RPMI7951 (cell line): Measurements from ENCODE around the gene KRT23. TPM values are rescaled to one million over a fixed set of nuclear protein-coding genes. Genes with fewer than 3 reads are reported as not detected.
"Not testable (repeated sequence)": the region's sequence is repeated elsewhere in the genome, so short reads cannot be mapped to it uniquely, and the experiment has no call there.

ENCODE experiments used
- DNase-seq: peaks from one replicate; pipeline ENCODE4 v3.0.0-alpha.2; 2012; ENCODE audit warnings: low read depth
- total RNA-seq: library from RNA; depleted of rRNA; stranded (reverse); fragments of >200 nt; shearing (Covaris generic); gene quantifications from 2 replicates; pipeline ENCODE4 v1.2.3, GENCODE V29; 2014

Gene KRT23
- total RNA-seq, 1 experiment from 2014 or later = not detected

GRCh38 chr17:40950176-40950575, 12.7 kb upstream of the KRT23 start:
- DNase-seq = no peak

DNA sequence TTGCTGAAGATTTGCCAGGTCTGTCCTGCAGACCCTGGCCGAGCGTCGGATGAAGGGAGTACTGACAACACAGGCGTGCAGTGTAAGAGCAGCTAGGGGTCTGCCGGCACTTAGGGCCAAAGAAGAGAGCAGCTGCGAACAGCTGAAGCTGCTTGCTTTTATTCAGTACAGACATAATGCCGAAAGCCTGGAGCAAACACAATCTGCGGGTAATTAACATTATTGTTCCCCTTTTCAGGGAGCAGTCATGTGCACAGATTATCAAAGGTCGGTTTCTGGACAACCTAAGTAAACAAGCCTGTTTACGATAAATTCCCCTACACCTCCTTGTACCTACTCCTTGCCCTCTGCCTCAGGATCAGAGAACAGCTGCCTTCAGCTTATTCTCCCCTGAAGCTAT, 12.0 kb upstream of the KRT23 start:
- DNase-seq = no peak

GRCh38 chr17:40947929-40948328, 10.5 kb upstream of the KRT23 start:
- no peak for DNase-seq

DNA sequence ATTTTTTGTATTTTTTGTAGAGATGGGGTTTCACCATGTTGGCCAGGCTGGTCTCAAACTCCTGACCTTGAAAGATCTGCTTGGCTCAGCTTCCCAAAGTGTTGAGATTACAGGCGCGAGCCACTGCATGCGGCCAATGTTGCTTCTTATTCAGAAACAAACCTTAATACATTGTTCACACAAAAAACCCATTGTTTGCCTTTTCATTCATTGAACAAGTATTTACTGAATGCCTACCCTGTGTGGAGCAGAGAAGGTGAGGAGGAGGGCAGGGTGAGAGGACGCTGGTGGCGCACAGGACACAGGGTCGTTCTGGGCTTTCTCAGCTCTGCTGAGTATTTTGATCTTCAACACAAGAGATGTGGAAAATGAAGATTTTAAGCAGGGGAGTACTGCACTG, 8.0 kb upstream of the KRT23 start:
- DNase-seq = no peak

GRCh38 chr17:40944531-40944930, 7.1 kb upstream of the KRT23 start:
- no peak for DNase-seq

DNA sequence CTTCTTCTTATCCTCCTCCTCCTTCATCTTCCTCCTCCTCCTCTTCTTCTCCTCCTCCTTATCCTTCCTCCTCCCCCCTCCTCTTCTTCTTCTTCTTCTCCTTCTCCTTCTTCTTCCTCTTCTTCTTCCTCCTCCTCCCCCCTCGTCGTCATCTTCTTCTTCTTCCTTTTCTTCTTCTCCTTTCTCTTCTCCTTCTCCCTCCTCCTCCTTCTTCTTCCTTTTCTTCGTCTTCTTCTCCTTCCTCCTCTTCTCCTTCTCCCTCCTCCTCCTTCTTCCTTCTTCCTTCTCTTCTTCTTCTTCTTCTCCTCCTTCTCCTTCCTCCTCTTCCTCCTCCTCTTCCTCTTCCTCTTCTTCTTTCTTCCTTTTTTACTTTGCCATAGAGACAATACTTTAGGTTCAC, 5.1 kb upstream of the KRT23 start:
- DNase-seq = no peak

- DNase-seq = no peak
Measured at GRCh38 chr17:40940266-40940665, 2.8 kb upstream of the KRT23 start.

GRCh38 chr17:40938981-40939380, 1.5 kb upstream of the KRT23 start:
- DNase-seq = no peak

DNA sequence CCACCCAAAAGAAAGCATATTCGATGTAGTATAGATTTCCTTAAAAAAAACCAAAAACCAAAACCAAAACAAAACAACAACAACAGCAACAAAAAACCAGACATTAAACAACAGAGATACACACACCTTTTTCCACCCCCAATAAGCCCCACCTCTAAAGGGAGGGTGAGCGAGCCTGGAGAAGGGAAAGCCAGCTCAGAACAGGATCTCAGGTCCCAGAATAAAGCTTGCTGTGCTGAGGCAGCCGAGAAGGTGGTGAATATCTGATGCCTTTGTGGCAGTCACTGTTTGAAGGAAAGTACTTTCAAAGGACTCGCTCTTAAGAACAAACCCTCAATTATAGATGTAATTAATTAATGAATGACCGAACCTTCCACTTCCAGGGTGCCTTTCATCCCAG, 470 bp downstream of the KRT23 start:
- no peak for DNase-seq

DNA sequence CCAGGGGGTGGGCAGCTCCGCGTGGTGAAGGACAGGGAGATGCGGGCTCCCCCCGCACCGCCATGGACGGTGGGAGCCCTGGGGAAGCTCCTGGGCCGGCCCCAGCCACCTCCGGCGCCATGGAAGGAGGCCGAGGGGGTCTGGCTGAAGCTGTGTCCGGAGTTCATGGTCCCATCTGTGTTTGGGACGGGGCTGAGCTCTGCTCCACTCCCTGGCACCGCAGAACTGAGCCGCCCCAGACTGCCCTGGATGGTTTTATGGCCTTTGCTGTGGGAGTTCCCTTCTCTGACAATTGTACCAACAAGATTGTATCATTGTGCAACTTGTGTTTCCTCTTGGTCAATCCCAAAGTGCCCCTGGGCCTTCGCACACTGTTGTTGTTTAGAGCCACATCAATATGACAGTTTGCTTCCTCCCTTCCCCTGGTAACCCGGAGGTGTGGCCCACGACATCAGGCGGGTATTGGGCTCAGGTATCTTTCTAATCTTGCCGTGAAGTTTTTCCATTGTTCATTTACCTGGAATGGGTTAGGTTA, 942 bp downstream of the KRT23 start:
- no peak for DNase-seq

GRCh38 chr17:40935624-40936023, 1.8 kb downstream of the KRT23 start:
- DNase-seq = no peak

DNA sequence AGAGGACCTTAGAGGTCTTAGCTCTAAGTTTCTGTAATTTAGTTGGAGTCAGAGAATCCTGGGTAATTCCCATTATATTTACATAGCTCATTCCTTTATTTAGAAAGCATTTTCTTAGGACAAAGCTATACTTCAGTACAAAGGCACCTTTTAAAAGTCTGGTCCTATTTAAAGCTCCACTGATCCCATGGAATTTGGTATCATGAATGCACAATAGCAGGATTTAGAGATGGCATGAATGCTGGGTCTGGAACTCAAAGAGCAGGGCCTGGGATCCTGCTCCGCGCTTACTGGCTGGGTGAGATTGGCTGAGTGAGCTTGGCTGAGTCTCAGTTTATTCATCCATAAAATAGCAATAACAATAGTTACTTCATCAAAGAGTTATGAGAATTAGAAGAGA, 4.8 kb downstream of the KRT23 start:
- DNase-seq = peak; percentile 19

DNA sequence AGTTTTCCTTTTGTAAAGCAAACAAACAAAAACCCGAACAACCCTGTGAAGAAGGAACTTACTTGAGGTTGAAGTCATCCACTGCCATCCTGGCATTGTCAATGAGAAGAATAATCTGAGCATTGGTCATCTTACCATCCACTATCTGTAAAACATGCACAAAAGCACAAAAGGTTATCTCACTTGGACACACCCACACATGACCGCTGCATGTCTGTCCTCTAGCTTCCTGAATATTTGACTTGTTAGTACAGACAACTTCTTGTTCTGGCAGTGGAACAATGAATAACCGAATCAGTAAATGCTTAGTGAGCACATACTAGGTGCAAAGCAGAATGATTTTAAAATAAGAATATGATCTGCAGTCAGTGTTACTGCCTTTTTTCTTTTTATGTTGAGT, 6.1 kb downstream of the KRT23 start:
- DNase-seq = no peak

DNA sequence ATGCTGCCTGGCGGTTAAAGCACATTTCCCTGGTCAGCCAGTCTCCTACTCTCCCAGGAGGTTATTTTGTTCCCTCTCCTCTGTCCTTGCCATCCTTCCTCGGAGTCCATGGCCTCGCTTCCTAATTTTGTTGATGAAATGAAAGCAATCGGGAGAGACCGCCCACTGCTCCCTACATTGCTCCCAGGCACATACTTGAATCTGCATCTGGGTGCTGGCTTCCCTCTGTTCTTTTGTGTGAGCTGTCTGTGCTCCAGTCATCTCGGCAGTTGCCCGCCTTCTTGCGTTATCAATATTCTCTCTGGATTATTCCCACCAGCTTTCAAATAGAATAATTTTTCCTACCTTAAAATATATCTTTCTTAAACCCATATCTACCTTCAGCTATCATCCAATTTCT, 11.1 kb downstream of the KRT23 start:
- DNase-seq = peak; percentile 52

- DNase-seq = peak; percentile 86
Measured at GRCh38 chr17:40922239-40922638, 15.2 kb downstream of the KRT23 start.

DNA sequence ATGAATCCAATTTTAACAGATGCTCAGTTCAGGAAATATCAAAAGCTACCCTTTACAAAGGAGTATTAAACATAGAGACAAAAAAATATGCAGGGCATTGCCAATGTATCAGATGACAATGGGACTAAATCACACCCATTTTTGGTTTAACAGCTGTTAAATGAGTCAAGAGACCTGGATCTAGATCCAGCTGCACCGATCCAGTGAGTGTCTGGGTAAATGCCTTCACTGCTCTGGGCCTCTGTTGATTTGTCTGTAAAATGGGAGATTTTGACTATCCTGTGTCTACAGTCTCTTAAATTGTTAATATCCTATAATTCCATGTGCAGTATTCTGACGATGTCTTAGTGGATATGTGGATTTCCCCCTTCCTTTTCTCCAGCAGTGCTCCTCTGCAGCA, 16.4 kb downstream of the KRT23 start:
- DNase-seq = peak; percentile 31

GRCh38 chr17:40917116-40917515, 20.3 kb downstream of the KRT23 start:
- DNase-seq = not testable (repeated sequence)

DNA sequence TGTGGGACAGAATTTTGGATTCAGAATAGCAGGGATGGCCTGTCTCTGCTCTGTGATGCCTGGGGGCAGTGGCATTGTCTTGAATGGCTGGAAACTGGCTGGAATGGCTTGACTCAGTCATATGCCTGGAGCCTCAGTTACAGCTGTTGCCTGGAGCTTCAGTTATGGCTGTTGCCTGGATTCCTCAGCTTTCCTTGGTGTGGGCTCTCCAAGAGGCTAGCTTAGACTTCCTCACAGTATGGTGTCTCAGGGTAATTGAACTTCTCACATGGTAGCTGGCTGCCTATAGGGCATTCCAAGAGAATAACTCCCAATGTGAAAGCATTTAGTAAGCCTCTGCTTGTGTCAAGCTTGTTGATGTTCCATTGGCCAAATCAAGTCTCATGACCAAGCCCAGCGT, 21.1 kb downstream of the KRT23 start:
- peak; percentile 36 for DNase-seq

- DNase-seq = no peak
Measured at GRCh38 chr17:40915721-40916256, 21.7 kb downstream of the KRT23 start.

- peak; percentile 84 for DNase-seq
Measured at GRCh38 chr17:40915199-40915661, 22.2 kb downstream of the KRT23 start.

GRCh38 chr17:40914075-40914855, 23.2 kb downstream of the KRT23 start:
- no peak for DNase-seq

DNA sequence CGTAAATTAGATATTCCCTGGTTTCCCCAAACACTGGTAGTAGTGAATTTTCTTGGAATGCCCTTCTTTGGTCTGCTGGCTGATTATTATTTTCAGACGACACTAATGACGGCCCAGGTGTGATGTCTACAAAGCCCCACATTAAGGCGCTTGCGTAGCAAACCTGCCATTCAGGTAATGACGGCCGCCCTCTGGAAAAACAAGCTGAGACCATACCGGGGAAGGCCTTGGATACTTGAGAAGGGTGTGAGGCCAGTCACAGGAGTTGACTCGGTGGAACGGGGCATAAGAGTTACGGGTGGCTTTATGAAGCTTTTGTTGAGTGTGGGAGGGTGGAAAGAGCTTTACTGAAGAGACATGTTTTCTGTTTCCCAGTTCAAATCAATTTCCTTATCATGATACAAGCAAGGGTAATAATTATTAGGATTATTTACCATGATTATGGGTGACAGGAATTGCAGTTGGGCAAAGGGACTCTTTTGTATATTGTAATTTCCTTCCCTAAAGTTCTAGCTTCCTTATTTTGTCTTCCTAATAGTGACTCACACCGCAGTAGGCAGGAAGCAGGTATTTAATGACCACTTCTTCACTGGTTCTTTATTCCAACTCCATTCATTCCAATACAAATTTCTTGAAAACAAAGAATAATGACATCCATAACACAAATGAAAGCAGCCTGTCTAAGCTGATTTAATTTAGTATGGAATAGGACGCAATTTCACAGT, 24.8 kb downstream of the KRT23 start:
- no peak for DNase-seq

DNA sequence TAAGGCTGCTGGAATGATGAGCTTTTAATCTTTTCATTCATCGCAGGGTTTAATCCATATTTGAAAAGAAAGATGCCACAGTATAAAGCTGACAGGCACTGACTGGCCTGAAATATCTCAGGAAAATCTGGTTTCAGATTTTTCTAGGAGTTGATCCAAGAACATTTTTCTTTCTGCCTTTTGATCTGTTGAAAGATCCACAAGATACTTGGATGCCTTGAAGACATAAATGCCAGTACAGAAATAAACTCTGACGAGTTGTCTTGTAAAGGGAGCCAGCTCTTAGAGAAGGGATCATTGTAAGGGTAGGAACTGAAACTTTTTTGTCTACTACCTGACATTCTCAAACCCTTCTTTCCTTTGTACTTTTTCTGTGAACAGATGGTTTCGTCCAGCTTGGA, 27.0 kb downstream of the KRT23 start:
- DNase-seq = peak; percentile 81
